Activated T-helper 17 cell treated with anti-CD3 and anti-CD28 coated beads, Interleukin-2, amount 50 U/mL, for 72 hours (primary cell): Measurements from ENCODE around the gene DTNA. TPM values are rescaled to one million over a fixed set of nuclear protein-coding genes. Genes with fewer than 3 reads are reported as not detected.

ENCODE experiments used
- ATAC-seq: fragments of 150-1000 bp; cut with Tn5 transposase; replicated peaks from 2 replicates; pipeline ENCODE4 v1.10.0; 2021; ENCODE audit warnings: mild to moderate bottlenecking, moderate library complexity
- H3K27ac Mint-ChIP-seq: one replicate; pipeline ENCODE4 v1.8.0; 2022; ENCODE audit warnings: mixed read lengths
- H3K27me3 Mint-ChIP-seq: one replicate; pipeline ENCODE4 v1.8.0; 2022; ENCODE audit warnings: mixed read lengths
- H3K36me3 Mint-ChIP-seq: one replicate; pipeline ENCODE4 v1.8.0; 2022; ENCODE audit warnings: low read depth, mild to moderate bottlenecking, mixed read lengths
- H3K4me1 Mint-ChIP-seq: one replicate; pipeline ENCODE4 v1.8.0; 2022; ENCODE audit warnings: mixed read lengths
- H3K4me3 Mint-ChIP-seq: one replicate; pipeline ENCODE4 v1.8.0; 2022; ENCODE audit warnings: mild to moderate bottlenecking, mixed read lengths
- H3K9me3 Mint-ChIP-seq: one replicate; pipeline ENCODE4 v1.8.0; 2022; ENCODE audit warnings: mixed read lengths
- total RNA-seq, 2 donors: library from RNA; stranded (reverse); gene quantifications; one replicate each; pipeline ENCODE4 v1.2.3, GENCODE V29; 2022

The DTNA gene
- total RNA-seq, 2 donors from 2014 or later, result 0.11 to 0.15 TPM

DNA sequence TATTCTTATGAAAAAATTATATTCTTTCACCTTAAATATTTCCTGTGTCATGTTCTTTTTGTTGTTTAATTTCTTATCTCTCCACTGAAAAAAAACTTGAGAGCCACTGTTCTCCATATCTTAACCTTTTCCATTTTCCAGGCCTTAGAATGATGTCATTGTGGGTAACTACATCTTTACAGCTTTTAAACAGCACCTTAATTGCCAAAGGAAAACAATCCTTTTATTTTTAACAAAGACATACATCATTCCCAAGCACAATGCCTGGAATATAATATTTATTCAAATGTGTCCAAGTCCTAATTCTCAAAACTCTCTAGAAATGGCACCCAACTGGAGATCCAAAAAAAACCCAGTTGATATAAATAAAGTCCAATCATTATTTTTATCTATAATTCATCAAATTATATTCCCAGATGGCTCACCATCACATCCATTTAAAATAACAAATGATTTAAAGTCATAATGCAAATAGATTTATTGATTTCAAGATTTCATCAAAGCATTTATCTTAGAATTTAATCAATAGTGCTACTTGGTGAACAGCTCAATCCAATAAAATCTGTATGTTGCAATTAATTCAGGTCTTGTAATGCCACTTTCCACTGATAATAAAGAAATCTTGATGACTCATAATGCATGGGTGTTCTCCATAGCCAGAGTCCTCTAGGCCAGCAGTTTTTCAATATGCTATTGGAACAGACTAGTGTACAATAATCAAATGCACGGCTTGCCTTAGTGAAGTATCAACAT lies 224.0 kb downstream of the DTNA start:
- H3K4me3 Mint-ChIP-seq, result no peak overlapping the region
- no peak overlapping the region for H3K27ac Mint-ChIP-seq
- H3K4me1 Mint-ChIP-seq, result no peaks in the 10 kb centered on the region
- peaks cover 4% of the 10 kb centered on the region for H3K27me3 Mint-ChIP-seq
- H3K36me3 Mint-ChIP-seq, result no peaks in the 10 kb centered on the region
- H3K9me3 Mint-ChIP-seq, result no peaks in the 10 kb centered on the region
- no peak for ATAC-seq

DNA sequence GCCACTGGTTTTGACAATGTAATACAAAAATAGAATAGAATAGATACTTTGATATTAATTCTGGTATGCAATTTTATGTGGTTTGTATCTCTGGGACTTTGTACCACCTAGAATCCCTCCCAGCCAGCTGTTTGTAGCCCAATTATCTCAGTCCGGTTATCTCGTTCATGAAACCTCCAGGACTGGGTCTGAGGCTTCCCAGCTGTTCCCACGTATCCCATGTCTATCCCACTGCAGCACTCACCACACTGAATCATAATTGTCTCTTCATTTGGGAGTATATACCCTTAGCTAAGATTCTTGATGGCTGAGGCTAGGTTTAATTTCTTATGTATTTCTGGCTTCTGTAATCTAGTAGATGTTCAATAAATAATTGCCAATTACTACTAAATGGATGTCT lies 226.7 kb downstream of the DTNA start:
- Mint-ChIP-seq H3K36me3 (no peaks in the 10 kb centered on the region), H3K27ac (no peak overlapping the region), H3K27me3 (peaks cover 7% of the 10 kb centered on the region), H3K4me3 (no peak overlapping the region), H3K9me3 (no peaks in the 10 kb centered on the region), H3K4me1 (no peaks in the 10 kb centered on the region)
- no peak for ATAC-seq

- no peak for ATAC-seq
- no peaks in the 10 kb centered on the region for H3K36me3 Mint-ChIP-seq
- peaks cover 16% of the 10 kb centered on the region for H3K27me3 Mint-ChIP-seq
- H3K9me3 Mint-ChIP-seq, result no peaks in the 10 kb centered on the region
- H3K27ac Mint-ChIP-seq, result no peak overlapping the region
- no peaks in the 10 kb centered on the region for H3K4me1 Mint-ChIP-seq
- H3K4me3 Mint-ChIP-seq, result no peak overlapping the region
These were observed 228.0 kb downstream of the DTNA start for GRCh38 chr18:34938090-34938489.
